WERI-Rb-1 (cell line): ENCODE results near the gene VSIG10L2.

ENCODE experiments used
- DNase-seq: peaks from one replicate; pipeline ENCODE4 v3.0.0-alpha.2; 2020
- H3K27ac ChIP-seq: fragments of 250-450 bp; sonication (Bioruptor Pico); 2 replicates; pipeline ENCODE4 v1.5.1; 2020; ENCODE audit warnings: mild to moderate bottlenecking, moderate library complexity
- H3K27me3 ChIP-seq: fragments of 250-450 bp; sonication (Bioruptor Pico); 2 replicates; pipeline ENCODE4 v1.5.1; 2021; ENCODE audit warnings: mild to moderate bottlenecking, low read depth, moderate library complexity; ENCODE audit not compliant: insufficient read depth, severe bottlenecking
- H3K36me3 ChIP-seq: fragments of 250-450 bp; sonication (Bioruptor Pico); 2 replicates; pipeline ENCODE4 v1.5.1; 2020; ENCODE audit warnings: mild to moderate bottlenecking, moderate library complexity
- H3K4me3 ChIP-seq: 2 replicates; pipeline ENCODE4 v1.5.1; 2011; ENCODE audit warnings: low read depth, mild to moderate bottlenecking, control low read depth, low read length
- H3K9me3 ChIP-seq: fragments of 250-450 bp; sonication (Bioruptor Pico); 2 replicates; pipeline ENCODE4 v1.5.1; 2021; ENCODE audit warnings: mild to moderate bottlenecking, moderate library complexity; ENCODE audit not compliant: severe bottlenecking
- TF ChIP-seq, protein P1 (sequence below): IDR thresholded peaks from 2 replicates; pipeline ENCODE4 v1.5.1; 2011; ENCODE audit warnings: low read depth, mild to moderate bottlenecking, control low read depth, inconsistent platforms, low read length

VSIG10L2 gene

DNA sequence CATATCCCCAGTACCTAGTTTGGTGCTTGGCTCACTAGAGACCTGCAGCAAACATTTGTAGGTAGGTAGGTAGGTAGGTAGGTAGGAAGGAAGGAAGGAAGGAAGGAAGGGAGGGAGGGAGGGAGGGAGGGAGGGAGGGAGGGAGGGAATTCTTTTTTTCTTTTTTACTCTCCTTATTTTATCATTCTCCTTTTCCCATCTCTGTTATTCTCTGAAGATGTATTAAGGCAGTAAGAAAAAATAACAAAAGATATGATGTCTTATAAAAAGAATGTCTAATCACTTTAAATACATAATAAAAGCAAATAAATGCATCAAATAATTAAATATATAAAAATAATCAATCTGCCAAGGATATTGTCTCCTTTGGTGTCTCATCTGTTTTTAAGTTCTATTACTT, 28.4 kb downstream of the VSIG10L2 start:
- Histone ChIP-seq H3K36me3 (peaks cover 7% of the 10 kb centered on the region), H3K4me3 (no peak overlapping the region), H3K9me3 (no peaks in the 10 kb centered on the region), H3K27ac (no peak overlapping the region), H3K27me3 (no peaks in the 10 kb centered on the region)
- no peak for DNase-seq
- TF ChIP-seq, protein P1, sequence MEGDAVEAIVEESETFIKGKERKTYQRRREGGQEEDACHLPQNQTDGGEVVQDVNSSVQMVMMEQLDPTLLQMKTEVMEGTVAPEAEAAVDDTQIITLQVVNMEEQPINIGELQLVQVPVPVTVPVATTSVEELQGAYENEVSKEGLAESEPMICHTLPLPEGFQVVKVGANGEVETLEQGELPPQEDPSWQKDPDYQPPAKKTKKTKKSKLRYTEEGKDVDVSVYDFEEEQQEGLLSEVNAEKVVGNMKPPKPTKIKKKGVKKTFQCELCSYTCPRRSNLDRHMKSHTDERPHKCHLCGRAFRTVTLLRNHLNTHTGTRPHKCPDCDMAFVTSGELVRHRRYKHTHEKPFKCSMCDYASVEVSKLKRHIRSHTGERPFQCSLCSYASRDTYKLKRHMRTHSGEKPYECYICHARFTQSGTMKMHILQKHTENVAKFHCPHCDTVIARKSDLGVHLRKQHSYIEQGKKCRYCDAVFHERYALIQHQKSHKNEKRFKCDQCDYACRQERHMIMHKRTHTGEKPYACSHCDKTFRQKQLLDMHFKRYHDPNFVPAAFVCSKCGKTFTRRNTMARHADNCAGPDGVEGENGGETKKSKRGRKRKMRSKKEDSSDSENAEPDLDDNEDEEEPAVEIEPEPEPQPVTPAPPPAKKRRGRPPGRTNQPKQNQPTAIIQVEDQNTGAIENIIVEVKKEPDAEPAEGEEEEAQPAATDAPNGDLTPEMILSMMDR, result no peak

DNA sequence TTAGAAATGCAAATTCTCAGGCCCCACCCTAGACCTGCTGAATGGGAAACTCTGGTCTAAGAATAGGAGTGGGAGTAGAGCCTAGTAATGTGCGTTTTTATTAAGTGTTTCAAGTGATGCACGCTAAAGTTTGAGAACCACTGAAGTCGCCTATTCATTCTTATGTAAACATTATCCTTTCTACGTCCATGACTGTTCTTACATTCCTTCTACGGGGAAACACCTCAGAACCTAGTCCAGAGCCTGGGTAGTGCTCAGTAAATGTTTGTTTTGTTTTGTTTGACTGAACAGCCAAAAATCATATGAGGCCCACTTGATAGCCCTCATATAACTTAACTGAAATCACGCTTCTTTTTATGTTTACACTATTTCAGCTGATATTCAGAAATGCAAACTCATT, 29.8 kb downstream of the VSIG10L2 start:
- Histone ChIP-seq H3K4me3 (no peak overlapping the region), H3K36me3 (peaks cover 12% of the 10 kb centered on the region), H3K9me3 (no peaks in the 10 kb centered on the region), H3K27me3 (no peaks in the 10 kb centered on the region), H3K27ac (no peak overlapping the region)
- TF ChIP-seq, protein P1, result no peak
- no peak for DNase-seq

DNA sequence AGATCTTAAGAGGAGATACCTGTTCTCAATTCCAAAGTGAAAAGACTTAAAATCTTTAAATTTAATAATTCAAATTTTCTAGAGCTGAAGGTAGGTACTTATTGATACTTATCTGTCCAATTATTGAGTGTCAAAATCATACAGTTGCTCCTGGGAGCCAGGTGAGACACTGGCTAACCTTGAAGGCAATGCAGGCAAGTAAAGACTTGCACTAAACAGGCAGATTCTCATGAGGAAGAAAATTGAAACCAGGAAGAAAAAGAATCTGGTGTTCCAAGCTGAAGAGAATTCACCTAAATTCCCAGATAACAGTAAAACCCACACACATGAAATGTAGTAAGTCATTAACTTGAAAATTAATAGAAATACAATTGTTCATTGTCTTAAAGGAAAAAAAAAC, 30.3 kb downstream of the VSIG10L2 start:
- H3K9me3 ChIP-seq, result no peaks in the 10 kb centered on the region
- H3K4me3 ChIP-seq, result no peak overlapping the region
- H3K27me3 ChIP-seq, result no peaks in the 10 kb centered on the region
- peaks cover 17% of the 10 kb centered on the region for H3K36me3 ChIP-seq
- no peak overlapping the region for H3K27ac ChIP-seq
- DNase-seq, result no peak
- TF ChIP-seq, protein P1, result no peak

DNA sequence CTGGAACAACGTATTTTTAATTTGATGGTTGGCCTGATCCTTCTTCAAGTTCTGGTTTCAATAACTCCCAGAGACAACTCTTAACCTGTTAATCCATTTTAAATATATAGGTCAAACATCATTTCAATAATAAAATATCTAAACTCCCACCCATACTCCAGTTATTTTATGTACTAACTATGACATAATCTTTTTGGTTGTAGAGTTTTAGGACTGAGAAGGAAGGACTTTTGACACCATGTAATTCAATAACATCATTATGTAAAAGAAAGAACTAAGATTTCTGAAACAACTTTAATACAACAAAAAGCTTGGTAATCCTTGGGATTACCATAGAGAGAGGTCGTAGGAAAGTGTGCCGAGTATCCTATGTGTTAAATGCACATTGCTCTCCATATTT, 31.5 kb downstream of the VSIG10L2 start:
- no peaks in the 10 kb centered on the region for H3K27me3 ChIP-seq
- no peak for DNase-seq
- H3K9me3 ChIP-seq, result no peaks in the 10 kb centered on the region
- no peak overlapping the region for H3K4me3 ChIP-seq
- peaks cover 20% of the 10 kb centered on the region for H3K36me3 ChIP-seq
- H3K27ac ChIP-seq, result no peak overlapping the region
- TF ChIP-seq, protein P1, result no peak

DNA sequence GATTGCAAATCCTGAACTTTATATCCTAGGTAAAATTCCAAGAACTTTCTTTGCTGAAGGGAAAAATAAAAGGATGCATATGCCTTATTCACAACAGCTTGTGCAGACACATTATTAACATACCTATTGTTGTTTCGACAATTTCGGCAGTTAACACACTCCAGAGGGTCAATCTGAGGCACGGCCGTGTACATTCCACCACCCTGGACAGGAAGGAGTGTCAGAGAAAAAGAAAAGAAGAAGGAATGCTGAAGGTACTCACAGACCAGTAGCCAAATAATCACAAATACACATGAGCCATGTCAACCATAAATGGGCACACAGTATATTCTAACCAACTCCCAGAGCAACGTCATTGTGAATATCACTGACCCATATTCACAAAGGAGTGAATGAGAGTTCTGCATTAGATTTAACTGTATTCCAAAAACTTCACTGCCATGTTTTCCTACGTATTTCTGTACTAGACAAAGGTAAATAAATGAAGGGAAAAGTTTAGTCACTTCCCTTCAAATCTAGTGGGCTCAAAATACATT, 32.4 kb downstream of the VSIG10L2 start:
- DNase-seq, result no peak
- no peaks in the 10 kb centered on the region for H3K27me3 ChIP-seq
- no peak overlapping the region for H3K27ac ChIP-seq
- TF ChIP-seq, protein P1, result no peak
- peaks cover 20% of the 10 kb centered on the region for H3K36me3 ChIP-seq
- no peak overlapping the region for H3K4me3 ChIP-seq
- H3K9me3 ChIP-seq, result no peaks in the 10 kb centered on the region

DNA sequence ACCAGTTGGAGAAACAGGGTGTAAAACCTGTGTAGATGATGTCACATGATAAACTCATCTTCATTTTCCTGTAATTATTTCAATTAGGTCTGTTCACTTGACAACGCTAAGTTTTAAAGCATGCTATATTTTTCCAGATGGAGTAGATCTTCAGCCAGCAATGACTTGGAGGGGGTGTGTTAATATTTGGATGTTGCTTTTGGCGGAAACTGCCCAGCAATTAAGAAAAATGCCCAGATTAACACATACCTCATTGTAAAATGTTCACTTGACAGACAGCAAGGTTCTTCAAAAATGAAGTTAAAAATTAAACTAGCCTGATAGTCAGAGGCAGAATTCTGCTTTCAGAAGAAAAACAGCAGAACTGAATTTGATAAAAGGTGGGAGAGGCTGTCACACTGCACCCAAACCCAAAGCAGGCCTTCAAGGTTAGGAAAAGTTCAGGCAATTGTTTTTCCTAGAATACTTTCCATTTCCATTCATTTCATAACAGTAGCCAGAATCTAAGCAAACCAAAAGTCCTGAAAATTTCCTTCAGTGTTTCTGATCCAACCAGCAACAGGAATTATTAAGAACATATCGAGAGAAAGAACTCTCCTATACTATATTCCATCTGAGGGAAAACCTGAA, 33.0 kb downstream of the VSIG10L2 start:
- DNase-seq, result no peak
- Histone ChIP-seq H3K36me3 (peaks cover 24% of the 10 kb centered on the region), H3K9me3 (no peaks in the 10 kb centered on the region), H3K27ac (no peak overlapping the region), H3K4me3 (no peak overlapping the region), H3K27me3 (no peaks in the 10 kb centered on the region)
- TF ChIP-seq, protein P1, result no peak
